Measurements from ENCODE around the gene TMEM117. TPM values are rescaled to one million over a fixed set of nuclear protein-coding genes. Genes with fewer than 3 reads are reported as not detected.

TMEM117 gene
- polyA plus RNA-seq, 1 donor (not counting 4 experiments of a cell fraction or from before 2014, with no cell fraction given), result 8.5 TPM

DNA sequence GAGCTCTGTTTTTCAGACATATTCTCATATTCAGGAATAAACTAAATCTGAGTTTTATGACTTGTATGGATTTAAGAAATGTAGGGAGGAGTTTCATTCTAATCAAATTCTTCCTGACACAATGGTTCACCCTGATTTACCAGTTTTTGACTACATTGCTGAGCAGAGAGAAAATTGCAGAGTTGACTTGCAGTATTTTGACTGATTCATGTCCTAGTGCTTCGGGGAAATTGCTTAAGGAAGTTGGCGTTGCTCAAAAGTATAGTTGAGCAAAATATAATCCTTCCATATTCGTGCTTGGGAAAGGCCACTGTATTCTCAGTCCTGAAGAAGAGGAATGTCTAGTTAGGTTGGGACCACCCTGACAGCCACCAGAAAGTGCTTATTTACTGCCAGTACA is 28.5 kb upstream of the TMEM117 start:
- Histone ChIP-seq H2AFZ (ENCODE audit: control insufficient read depth, low read length) (peak overlapping the region; percentile 90), H3K79me2 (ENCODE audit: control insufficient read depth, insufficient read depth, low read length) (peaks cover 31% of the 10 kb centered on the region), H3K27ac (ENCODE audit: control insufficient read depth, insufficient read depth, low read length) (peak overlapping the region; percentile 93), H3K4me3 (ENCODE audit: control insufficient read depth in 2 of 3, extremely low read depth in 1 of 3, insufficient read depth in 2 of 3, low read depth in 1 of 3, low read length in 3 of 3) (peak overlapping the region in 2 of 3 experiments; percentile 3 to 100), H4K20me1 (ENCODE audit: control insufficient read depth, extremely low read depth, insufficient read depth, low read length) (peaks cover 5% of the 10 kb centered on the region), H3K9ac (ENCODE audit: control insufficient read depth, extremely low read depth, insufficient read depth, low read length) (peak overlapping the region; percentile 96), H3K4me1 (ENCODE audit: control insufficient read depth, extremely low read depth, insufficient read depth, low read length) (peaks cover 28% of the 10 kb centered on the region), H3K4me2 (ENCODE audit: control insufficient read depth, extremely low read depth, insufficient read depth, low read depth, low read length) (peak overlapping the region; percentile 67), H3K27me3 (ENCODE audit: control insufficient read depth, extremely low read depth, insufficient read depth, low read length) (no peaks in the 10 kb centered on the region), H3K36me3 (ENCODE audit: control insufficient read depth in 2 of 2, extremely low read depth in 1 of 2, insufficient read depth in 2 of 2, low read length in 2 of 2) (peaks cover 2 to 6% of the 10 kb centered on the region in 2 experiments), H3K9me1 (ENCODE audit: control insufficient read depth, extremely low read depth, insufficient read depth, low read length) (no peaks in the 10 kb centered on the region), H3K9me3 (ENCODE audit: control insufficient read depth, low read depth, low read length) (no peaks in the 10 kb centered on the region)
- TF ChIP-seq, protein P1, sequence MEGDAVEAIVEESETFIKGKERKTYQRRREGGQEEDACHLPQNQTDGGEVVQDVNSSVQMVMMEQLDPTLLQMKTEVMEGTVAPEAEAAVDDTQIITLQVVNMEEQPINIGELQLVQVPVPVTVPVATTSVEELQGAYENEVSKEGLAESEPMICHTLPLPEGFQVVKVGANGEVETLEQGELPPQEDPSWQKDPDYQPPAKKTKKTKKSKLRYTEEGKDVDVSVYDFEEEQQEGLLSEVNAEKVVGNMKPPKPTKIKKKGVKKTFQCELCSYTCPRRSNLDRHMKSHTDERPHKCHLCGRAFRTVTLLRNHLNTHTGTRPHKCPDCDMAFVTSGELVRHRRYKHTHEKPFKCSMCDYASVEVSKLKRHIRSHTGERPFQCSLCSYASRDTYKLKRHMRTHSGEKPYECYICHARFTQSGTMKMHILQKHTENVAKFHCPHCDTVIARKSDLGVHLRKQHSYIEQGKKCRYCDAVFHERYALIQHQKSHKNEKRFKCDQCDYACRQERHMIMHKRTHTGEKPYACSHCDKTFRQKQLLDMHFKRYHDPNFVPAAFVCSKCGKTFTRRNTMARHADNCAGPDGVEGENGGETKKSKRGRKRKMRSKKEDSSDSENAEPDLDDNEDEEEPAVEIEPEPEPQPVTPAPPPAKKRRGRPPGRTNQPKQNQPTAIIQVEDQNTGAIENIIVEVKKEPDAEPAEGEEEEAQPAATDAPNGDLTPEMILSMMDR (optimal IDR thresholded peaks at IDR 0.05 in 1 of 3, IDR thresholded peaks at IDR 0.05 in 1 of 3, conservative IDR thresholded peaks at IDR 0.05 in 1 of 3; ENCODE audit: extremely low read depth in 1 of 3, insufficient read depth in 2 of 3, low read length in 3 of 3), result no peak
- TF ChIP-seq EZH2 (IDR thresholded peaks at IDR 0.05; ENCODE audit: low read length), result no peak
- FAIRE-seq, result peak; percentile 17
- DNase-seq (ENCODE audit: low read depth, low spot score), result no peak
- dilution Hi-C loops (cut with MboI; ENCODE audit: extremely low pct_ligation_motif_present, low sequenced_read_pairs), result no loop called here

DNA sequence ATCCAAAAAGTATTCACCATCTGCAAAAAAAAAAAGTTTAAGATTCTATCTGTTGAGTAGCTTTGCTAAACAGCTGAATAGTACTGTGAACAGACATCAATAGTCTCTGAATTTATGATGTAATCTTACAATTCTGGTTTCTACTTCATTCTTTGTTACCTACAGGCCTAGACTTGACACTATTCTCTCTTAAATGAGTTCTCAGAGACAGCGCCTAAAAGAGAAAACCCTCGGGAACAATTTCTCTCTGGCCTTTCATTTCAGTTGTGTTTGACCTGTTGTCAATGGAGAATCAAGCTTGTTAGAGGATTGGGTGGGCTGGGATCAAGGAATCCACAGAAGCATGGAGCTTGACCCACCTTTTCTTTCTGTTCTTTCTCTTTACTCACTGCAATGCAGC is 23.8 kb upstream of the TMEM117 start:
- peak overlapping the region; percentile 95 for H2AFZ ChIP-seq (ENCODE audit: control insufficient read depth, low read length)
- DNase-seq (ENCODE audit: low read depth, low spot score) (no peak), FAIRE-seq (no peak)
- peak overlapping the region in 2 of 3 experiments; percentile 39 to 66 for H3K4me3 ChIP-seq (ENCODE audit: control insufficient read depth in 2 of 3, extremely low read depth in 1 of 3, insufficient read depth in 2 of 3, low read depth in 1 of 3, low read length in 3 of 3)
- no peaks in the 10 kb centered on the region for H3K27me3 ChIP-seq (ENCODE audit: control insufficient read depth, extremely low read depth, insufficient read depth, low read length)
- H3K9ac ChIP-seq (ENCODE audit: control insufficient read depth, extremely low read depth, insufficient read depth, low read length), result peak overlapping the region; percentile 49
- dilution Hi-C loops (cut with MboI; ENCODE audit: extremely low pct_ligation_motif_present, low sequenced_read_pairs), result no loop called here
- peaks cover 24% of the 10 kb centered on the region for H3K4me1 ChIP-seq (ENCODE audit: control insufficient read depth, extremely low read depth, insufficient read depth, low read length)
- no peaks in the 10 kb centered on the region for H4K20me1 ChIP-seq (ENCODE audit: control insufficient read depth, extremely low read depth, insufficient read depth, low read length)
- no peaks in the 10 kb centered on the region for H3K9me3 ChIP-seq (ENCODE audit: control insufficient read depth, low read depth, low read length)
- peak overlapping the region; percentile 96 for H3K4me2 ChIP-seq (ENCODE audit: control insufficient read depth, extremely low read depth, insufficient read depth, low read depth, low read length)
- TF ChIP-seq, protein P1 (optimal IDR thresholded peaks at IDR 0.05 in 1 of 3, IDR thresholded peaks at IDR 0.05 in 1 of 3, conservative IDR thresholded peaks at IDR 0.05 in 1 of 3; ENCODE audit: extremely low read depth in 1 of 3, insufficient read depth in 2 of 3, low read length in 3 of 3), result no peak
- no peak for TF ChIP-seq EZH2 (IDR thresholded peaks at IDR 0.05; ENCODE audit: low read length)
- no peaks in the 10 kb centered on the region for H3K9me1 ChIP-seq (ENCODE audit: control insufficient read depth, extremely low read depth, insufficient read depth, low read length)
- peak overlapping the region; percentile 74 for H3K27ac ChIP-seq (ENCODE audit: control insufficient read depth, insufficient read depth, low read length)
- H3K79me2 ChIP-seq (ENCODE audit: control insufficient read depth, insufficient read depth, low read length), result no peaks in the 10 kb centered on the region
- H3K36me3 ChIP-seq (ENCODE audit: control insufficient read depth in 2 of 2, extremely low read depth in 1 of 2, insufficient read depth in 2 of 2, low read length in 2 of 2), result no peaks in the 10 kb centered on the region

All from keratinocyte (primary cell).